HL-60/S4 treated with phorbol 12-myristate 13-acetate at 8.2 ng/mL for 4 days and 3 days (cell line): ENCODE data around the gene NR4A3.

Experiments used
- in situ Hi-C: fragments of 300-500 bp; cut with MboI; formaldehyde crosslinking; loops from 2 replicates; pipeline ENCODE4 v1.15.0; 2022; ENCODE audit warnings: low sequenced_read_pairs

NR4A3 gene

GRCh38 chr9:99811598-99812383 lies 9.9 kb upstream of the NR4A3 start:
- in situ Hi-C loops = loop anchor here (25.0 kb wide), 1 partner anchor 201 kb away; no protein-coding TSS in a partner anchor

GRCh38 chr9:99813739-99814138 lies 7.9 kb upstream of the NR4A3 start:
- in situ Hi-C loops = loop anchor here (25.0 kb wide), 1 partner anchor 199 kb away; no protein-coding TSS in a partner anchor

GRCh38 chr9:99814359-99814758 lies 7.3 kb upstream of the NR4A3 start:
- in situ Hi-C loops = loop anchor here (25.0 kb wide), 1 partner anchor 198 kb away; no protein-coding TSS in a partner anchor

GRCh38 chr9:99816392-99816791 lies 5.3 kb upstream of the NR4A3 start:
- in situ Hi-C loops = loop anchor here (25.0 kb wide), 1 partner anchor 196 kb away; no protein-coding TSS in a partner anchor

GRCh38 chr9:99818500-99818899 lies 3.2 kb upstream of the NR4A3 start:
- in situ Hi-C loops = loop anchor here (25.0 kb wide), 1 partner anchor 194 kb away; no protein-coding TSS in a partner anchor

- in situ Hi-C loops = loop anchor here (25.0 kb wide), 1 partner anchor 193 kb away; no protein-coding TSS in a partner anchor
Measured at GRCh38 chr9:99819123-99819855, 2.4 kb upstream of the NR4A3 start.

GRCh38 chr9:99819856-99820684 lies 1.6 kb upstream of the NR4A3 start:
- in situ Hi-C loops = loop anchor here (25.0 kb wide), 1 partner anchor 192 kb away; no protein-coding TSS in a partner anchor

GRCh38 chr9:99820685-99821395 lies 845 bp upstream of the NR4A3 start:
- in situ Hi-C loops = loop anchor here (25.0 kb wide), 1 partner anchor 191 kb away; no protein-coding TSS in a partner anchor

GRCh38 chr9:99822109-99822805 lies 572 bp downstream of the NR4A3 start:
- in situ Hi-C loops = loop anchor here (25.0 kb wide), 1 partner anchor 190 kb away; no protein-coding TSS in a partner anchor

GRCh38 chr9:99822806-99823591 lies 1.3 kb downstream of the NR4A3 start:
- in situ Hi-C loops = loop anchor here (25.0 kb wide), 1 partner anchor 189 kb away; no protein-coding TSS in a partner anchor

- in situ Hi-C loops = loop anchor here (25.0 kb wide), 1 partner anchor 188 kb away; no protein-coding TSS in a partner anchor
Measured at GRCh38 chr9:99823681-99824377, 2.1 kb downstream of the NR4A3 start.

- in situ Hi-C loops = loop anchor here (25.0 kb wide), 1 partner anchor 188 kb away; no protein-coding TSS in a partner anchor
Measured at GRCh38 chr9:99824378-99825171, 2.9 kb downstream of the NR4A3 start.

GRCh38 chr9:99825172-99826046 lies 3.7 kb downstream of the NR4A3 start:
- in situ Hi-C loops = no loop called here

GRCh38 chr9:99826579-99826978 lies 4.9 kb downstream of the NR4A3 start:
- in situ Hi-C loops = no loop called here

GRCh38 chr9:99827244-99827643 lies 5.6 kb downstream of the NR4A3 start:
- in situ Hi-C loops = no loop called here

GRCh38 chr9:99828054-99828416 lies 6.3 kb downstream of the NR4A3 start:
- in situ Hi-C loops = no loop called here
